ENCODE data around the gene SRSF3.

DNA sequence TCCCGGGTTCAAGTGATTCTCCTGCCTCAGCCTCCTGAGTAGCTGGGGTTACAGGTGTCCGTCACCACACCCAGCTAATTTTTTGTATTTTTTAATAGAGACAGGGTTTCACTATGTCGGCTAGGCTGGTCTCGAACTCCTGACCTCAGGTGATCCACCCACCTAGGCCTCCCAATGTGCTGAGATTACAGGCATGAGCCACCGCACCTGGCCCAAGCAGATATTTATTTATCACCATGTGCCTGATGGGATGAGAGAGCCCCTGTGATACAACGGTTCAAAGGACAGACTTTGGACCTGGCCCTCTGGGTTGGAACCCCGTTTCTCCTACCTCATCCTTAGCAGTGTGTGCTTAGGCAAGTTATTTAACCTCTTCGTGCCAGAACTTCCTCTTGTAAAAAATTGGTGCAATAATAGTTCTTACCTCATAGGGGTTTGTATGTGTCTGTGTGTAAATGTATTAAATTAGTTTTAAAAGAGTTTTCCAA lies 27.7 kb upstream of the SRSF3 start:
- TF ChIP-seq POLR2A (IDR thresholded peaks at IDR 0.05) (no peak), EP300 (IDR thresholded peaks at IDR 0.05) (no peak), POLR2AphosphoS5 (IDR thresholded peaks at IDR 0.05) (no peak)
- TF ChIP-seq, protein P1, sequence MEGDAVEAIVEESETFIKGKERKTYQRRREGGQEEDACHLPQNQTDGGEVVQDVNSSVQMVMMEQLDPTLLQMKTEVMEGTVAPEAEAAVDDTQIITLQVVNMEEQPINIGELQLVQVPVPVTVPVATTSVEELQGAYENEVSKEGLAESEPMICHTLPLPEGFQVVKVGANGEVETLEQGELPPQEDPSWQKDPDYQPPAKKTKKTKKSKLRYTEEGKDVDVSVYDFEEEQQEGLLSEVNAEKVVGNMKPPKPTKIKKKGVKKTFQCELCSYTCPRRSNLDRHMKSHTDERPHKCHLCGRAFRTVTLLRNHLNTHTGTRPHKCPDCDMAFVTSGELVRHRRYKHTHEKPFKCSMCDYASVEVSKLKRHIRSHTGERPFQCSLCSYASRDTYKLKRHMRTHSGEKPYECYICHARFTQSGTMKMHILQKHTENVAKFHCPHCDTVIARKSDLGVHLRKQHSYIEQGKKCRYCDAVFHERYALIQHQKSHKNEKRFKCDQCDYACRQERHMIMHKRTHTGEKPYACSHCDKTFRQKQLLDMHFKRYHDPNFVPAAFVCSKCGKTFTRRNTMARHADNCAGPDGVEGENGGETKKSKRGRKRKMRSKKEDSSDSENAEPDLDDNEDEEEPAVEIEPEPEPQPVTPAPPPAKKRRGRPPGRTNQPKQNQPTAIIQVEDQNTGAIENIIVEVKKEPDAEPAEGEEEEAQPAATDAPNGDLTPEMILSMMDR (IDR thresholded peaks at IDR 0.05), result no peak

Data from upper lobe of left lung (tissue), 4 donors.